Uterus (tissue), 4 donors: ENCODE data around the gene UBR4. TPM values are rescaled to one million over a fixed set of nuclear protein-coding genes. Genes with fewer than 3 reads are reported as not detected.
"Not testable (repeated sequence)": the region's sequence is repeated elsewhere in the genome, so short reads cannot be mapped to it uniquely, and the experiment has no call there.

Experiments used
- DNase-seq, 2 donors: peaks; one replicate each; pipeline ENCODE4 v3.0.0-alpha.2; 2019 to 2020
- H3K27ac ChIP-seq, 2 donors: fragments of 200-600 bp; sonication (generic); 1 replicate in 1 of 2; 2 replicates in 1 of 2; pipeline ENCODE4 v1.5.1; 2016 to 2018
- H3K27me3 ChIP-seq, 2 donors: fragments of 200-600 bp; sonication (generic); one replicate each; pipeline ENCODE4 v1.5.1; 2018 to 2019; ENCODE audit warnings: control low read depth in 1 of 2
- H3K36me3 ChIP-seq, 2 donors: fragments of 200-600 bp; sonication (generic); one replicate each; pipeline ENCODE4 v1.5.1; 2019; ENCODE audit warnings: control low read depth in 1 of 2
- H3K4me1 ChIP-seq, 2 donors: fragments of 200-600 bp; sonication (generic); one replicate each; pipeline ENCODE4 v1.5.1; 2018 to 2019; ENCODE audit warnings: control low read depth in 1 of 2
- H3K4me3 ChIP-seq, 2 donors: fragments of 200-600 bp; sonication (generic); 1 replicate in 1 of 2; 2 replicates in 1 of 2; pipeline ENCODE4 v1.5.1; 2018 to 2019; ENCODE audit warnings: mild to moderate bottlenecking in 1 of 2
- H3K9me3 ChIP-seq, 2 donors: fragments of 200-600 bp; sonication (generic); one replicate each; pipeline ENCODE4 v1.5.1; 2019; ENCODE audit warnings: control low read depth in 1 of 2
- POLR2A ChIP-seq, 2 donors: fragments of 450-650 bp; IDR thresholded peaks; one replicate each; pipeline ENCODE4 v1.6.1; 2016; ENCODE audit warnings: antibody characterized with exemption in 2 of 2, mild to moderate bottlenecking in 1 of 2, moderate library complexity in 1 of 2
- intact Hi-C: fragments of 100-400 bp; cut with DNase I; formaldehyde crosslinking; loops from one replicate; pipeline ENCODE4 v1.15.1; 2023; ENCODE audit warnings: low total_unique reads
- total RNA-seq, 4 donors: library from RNA; depleted of rRNA in 3 of 4; stranded (reverse); fragments of >200 nt in 3 of 4; gene quantifications; one replicate each; pipeline versions ENCODE4 v1.1.0 to v1.2.4, GENCODE V29; 2014 to 2023
- TF ChIP-seq, protein P1 (sequence below), 4 experiments: fragments of 200-600 bp in 2 of 4; fragments of 450-650 bp in 2 of 4; sonication (generic) in 2 of 4; IDR thresholded peaks; one replicate each; pipeline ENCODE4 v1.5.1; 2016 to 2019; ENCODE audit warnings: antibody characterized with exemption in 4 of 4, mild to moderate bottlenecking in 2 of 4, moderate library complexity in 1 of 4
- donor health status: DM: yes; HTN: yes; CAD: no.

Gene UBR4
- total RNA-seq, 4 donors from 2014 or later, result 50.0 to 161 (median 105) TPM

DNA sequence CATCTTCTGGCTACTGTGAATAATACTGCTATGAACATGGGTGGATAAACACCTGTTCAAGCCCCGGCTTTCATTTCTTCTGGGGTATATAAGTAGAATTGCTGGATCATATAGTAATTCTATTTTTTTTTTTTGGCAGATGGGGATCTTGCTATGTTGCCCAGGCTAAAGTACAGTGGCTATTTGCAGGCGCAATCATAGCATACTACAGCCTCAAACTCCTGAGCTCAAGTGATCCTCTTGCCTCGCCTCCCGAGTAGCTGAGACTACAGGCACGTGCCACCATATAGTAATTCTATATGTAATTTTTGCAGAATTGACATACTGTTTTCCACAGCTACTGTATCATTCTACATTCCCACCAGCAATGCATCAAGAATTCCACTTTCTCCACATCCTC lies 27.8 kb downstream of the UBR4 start:
- Histone ChIP-seq H3K36me3 (peaks cover 0 to 3% of the 10 kb centered on the region in 2 donors), H3K4me1 (no peaks in the 10 kb centered on the region), H3K4me3 (no peak overlapping the region), H3K27ac (no peak overlapping the region), H3K9me3 (no peaks in the 10 kb centered on the region), H3K27me3 (no peaks in the 10 kb centered on the region)
- intact Hi-C loops, result no loop called here
- no peak for DNase-seq
- TF ChIP-seq, protein P1, sequence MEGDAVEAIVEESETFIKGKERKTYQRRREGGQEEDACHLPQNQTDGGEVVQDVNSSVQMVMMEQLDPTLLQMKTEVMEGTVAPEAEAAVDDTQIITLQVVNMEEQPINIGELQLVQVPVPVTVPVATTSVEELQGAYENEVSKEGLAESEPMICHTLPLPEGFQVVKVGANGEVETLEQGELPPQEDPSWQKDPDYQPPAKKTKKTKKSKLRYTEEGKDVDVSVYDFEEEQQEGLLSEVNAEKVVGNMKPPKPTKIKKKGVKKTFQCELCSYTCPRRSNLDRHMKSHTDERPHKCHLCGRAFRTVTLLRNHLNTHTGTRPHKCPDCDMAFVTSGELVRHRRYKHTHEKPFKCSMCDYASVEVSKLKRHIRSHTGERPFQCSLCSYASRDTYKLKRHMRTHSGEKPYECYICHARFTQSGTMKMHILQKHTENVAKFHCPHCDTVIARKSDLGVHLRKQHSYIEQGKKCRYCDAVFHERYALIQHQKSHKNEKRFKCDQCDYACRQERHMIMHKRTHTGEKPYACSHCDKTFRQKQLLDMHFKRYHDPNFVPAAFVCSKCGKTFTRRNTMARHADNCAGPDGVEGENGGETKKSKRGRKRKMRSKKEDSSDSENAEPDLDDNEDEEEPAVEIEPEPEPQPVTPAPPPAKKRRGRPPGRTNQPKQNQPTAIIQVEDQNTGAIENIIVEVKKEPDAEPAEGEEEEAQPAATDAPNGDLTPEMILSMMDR (IDR thresholded peaks at IDR 0.05), result no peak
- no peak for TF ChIP-seq POLR2A (IDR thresholded peaks at IDR 0.05)

DNA sequence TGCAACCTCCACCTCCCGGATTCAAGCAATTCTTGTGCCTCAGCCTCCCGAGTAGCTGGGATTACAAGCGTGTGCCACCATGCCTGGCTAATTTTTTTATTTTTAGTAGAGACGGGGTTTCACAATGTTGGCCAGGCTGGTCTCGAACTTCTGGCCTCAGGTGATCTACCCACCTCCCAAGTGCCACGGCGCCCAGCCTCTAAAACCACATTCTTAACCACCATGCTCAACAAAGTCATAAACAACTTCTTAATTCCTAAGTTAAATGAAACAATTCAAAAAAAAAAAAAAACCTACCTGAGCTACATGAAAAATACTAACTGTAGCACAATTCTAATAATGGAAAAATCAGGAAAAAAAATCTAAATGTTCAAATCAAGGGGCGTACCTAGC lies 29.8 kb downstream of the UBR4 start:
- DNase-seq, H3K27me3 ChIP-seq, H3K4me1 ChIP-seq, H3K27ac ChIP-seq, H3K9me3 ChIP-seq, intact Hi-C loops, H3K36me3 ChIP-seq, H3K4me3 ChIP-seq: not testable (repeated sequence)

DNA sequence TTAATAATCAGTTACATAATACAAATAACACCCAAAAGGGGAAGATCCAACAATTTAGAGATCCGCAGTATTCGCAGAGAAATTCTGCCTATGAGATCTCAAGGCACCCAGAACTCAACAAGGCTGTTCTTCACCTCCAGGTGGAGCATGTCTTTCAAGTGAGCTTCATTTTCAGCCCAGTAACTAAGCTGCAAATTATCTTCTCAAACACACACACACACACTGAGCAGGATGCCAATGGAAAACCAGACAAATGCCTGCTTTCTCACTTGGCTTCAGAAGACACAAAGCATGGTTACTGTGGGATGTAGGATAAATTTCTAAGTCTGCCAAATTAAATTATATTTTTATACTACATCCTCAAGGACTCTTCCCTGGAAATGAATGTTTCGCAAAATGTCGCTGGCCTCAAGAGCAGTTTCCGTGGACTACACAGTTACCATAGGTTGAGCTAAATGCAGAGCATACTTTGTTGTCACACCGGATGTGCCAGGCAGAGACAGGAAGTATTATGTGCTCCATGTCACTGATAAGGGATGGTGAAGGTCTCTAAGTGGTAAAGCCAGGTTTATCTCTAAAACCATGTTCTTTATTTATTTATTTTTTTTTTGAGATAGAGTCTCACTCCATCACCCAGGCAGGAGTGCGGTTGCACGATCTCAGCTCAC lies 30.3 kb downstream of the UBR4 start:
- H3K4me3 ChIP-seq, result no peak overlapping the region
- no peaks in the 10 kb centered on the region for H3K4me1 ChIP-seq
- H3K9me3 ChIP-seq, result no peaks in the 10 kb centered on the region
- H3K36me3 ChIP-seq, result peaks cover 0 to 3% of the 10 kb centered on the region in 2 donors
- H3K27me3 ChIP-seq, result no peaks in the 10 kb centered on the region
- intact Hi-C loops, result no loop called here
- H3K27ac ChIP-seq, result no peak overlapping the region
- TF ChIP-seq POLR2A (IDR thresholded peaks at IDR 0.05), result no peak
- TF ChIP-seq, protein P1 (IDR thresholded peaks at IDR 0.05), result peak in 1 of 4 experiments; percentile 16
- no peak for DNase-seq

DNA sequence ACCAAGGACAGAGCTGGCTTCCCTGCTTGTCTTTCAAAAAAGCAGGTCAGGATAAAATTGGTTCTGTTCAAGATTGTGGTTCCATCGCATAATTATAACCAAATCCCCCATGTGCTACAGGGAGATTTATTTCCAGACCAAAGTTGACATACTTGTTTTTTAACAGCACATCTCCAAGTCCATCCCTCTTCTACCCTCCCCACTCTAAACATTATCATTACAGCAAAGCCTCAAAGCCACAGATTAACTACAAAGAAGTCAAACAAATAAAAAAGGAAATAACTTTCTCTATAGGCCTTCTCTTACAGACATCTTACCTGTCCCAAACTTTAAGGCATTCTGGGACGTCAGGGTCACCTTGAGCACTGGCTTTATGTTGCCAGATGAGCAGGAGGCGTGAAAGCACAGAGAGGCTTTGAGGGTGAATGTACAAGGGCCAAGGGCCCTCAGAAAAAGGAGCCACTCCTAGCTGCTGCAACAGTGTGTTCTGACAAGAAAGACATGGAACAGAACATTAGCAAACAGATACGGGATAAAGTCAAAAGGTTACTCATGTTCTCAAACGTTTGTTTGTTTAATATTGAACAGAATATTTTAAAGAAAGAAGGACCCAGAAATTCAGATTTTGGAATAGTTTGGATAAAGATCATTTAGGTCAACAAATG lies 31.2 kb downstream of the UBR4 start:
- Histone ChIP-seq H3K36me3 (peaks cover 0 to 3% of the 10 kb centered on the region in 2 donors), H3K27me3 (no peaks in the 10 kb centered on the region), H3K9me3 (no peaks in the 10 kb centered on the region), H3K27ac (no peak overlapping the region), H3K4me3 (no peak overlapping the region), H3K4me1 (no peaks in the 10 kb centered on the region)
- TF ChIP-seq POLR2A (IDR thresholded peaks at IDR 0.05), result no peak
- TF ChIP-seq, protein P1 (IDR thresholded peaks at IDR 0.05), result no peak
- DNase-seq, result no peak
- intact Hi-C loops, result no loop called here

DNA sequence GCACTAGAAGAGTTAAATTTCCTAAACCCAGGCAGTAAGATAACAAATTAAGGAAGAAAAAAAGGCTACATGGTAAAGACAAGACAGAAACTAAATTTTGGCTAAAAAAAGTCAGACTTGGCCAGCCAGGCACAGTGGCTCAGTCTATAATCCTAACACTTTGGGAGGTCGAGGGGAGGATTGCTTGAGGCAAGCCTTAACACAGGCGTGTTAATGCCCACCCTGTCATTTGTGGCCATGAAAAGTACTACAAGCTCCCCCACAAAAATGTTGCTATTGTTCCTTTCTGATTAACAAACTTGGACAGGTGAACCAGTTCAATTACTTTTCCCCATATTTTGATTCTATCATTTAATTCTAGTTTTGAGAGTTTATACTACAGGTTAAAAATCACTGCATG lies 32.3 kb downstream of the UBR4 start:
- no peak for DNase-seq
- H3K27ac ChIP-seq, result no peak overlapping the region
- H3K36me3 ChIP-seq, result peaks cover 0 to 3% of the 10 kb centered on the region in 2 donors
- H3K27me3 ChIP-seq, result no peaks in the 10 kb centered on the region
- no peak for TF ChIP-seq POLR2A (IDR thresholded peaks at IDR 0.05)
- TF ChIP-seq, protein P1 (IDR thresholded peaks at IDR 0.05), result no peak
- no peak overlapping the region for H3K4me3 ChIP-seq
- intact Hi-C loops, result no loop called here
- H3K4me1 ChIP-seq, result no peaks in the 10 kb centered on the region
- H3K9me3 ChIP-seq, result no peaks in the 10 kb centered on the region
